ENCODE measurements around the gene TBCEL. TPM values are rescaled to one million over a fixed set of nuclear protein-coding genes. Genes with fewer than 3 reads are reported as not detected.

Gene TBCEL
- total and polyA plus RNA-seq, 2 donors (not counting 1 experiment from before 2014, with no cell fraction given), result 21.1 to 25.8 TPM

DNA sequence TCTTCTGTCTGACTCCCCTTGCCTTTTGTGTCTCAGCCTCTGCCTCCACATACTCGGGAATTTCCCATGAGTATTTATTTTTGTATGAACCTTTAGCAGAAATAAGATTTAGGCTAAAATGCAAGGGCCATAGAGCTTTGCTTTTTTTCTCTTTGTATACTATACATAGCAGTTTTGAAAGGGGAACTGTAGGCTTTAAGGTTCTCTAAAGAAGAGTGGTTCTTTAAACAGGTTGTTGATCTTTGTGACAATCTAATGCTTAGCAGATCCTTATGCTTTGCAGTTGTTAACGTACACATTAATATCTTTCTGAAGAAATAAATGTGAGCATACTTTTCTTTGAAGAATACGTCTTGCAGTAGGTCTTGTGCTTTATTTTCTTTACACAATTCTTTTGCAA is 35.0 kb downstream of the TBCEL start:
- H3K4me1 ChIP-seq (ENCODE audit: control insufficient read depth, extremely low read depth, insufficient read depth, low read length), result no peaks in the 10 kb centered on the region
- no peaks in the 10 kb centered on the region for H3K36me3 ChIP-seq (ENCODE audit: control insufficient read depth, insufficient read depth, low read length)
- H2AFZ ChIP-seq (ENCODE audit: low read length), result no peak overlapping the region

DNA sequence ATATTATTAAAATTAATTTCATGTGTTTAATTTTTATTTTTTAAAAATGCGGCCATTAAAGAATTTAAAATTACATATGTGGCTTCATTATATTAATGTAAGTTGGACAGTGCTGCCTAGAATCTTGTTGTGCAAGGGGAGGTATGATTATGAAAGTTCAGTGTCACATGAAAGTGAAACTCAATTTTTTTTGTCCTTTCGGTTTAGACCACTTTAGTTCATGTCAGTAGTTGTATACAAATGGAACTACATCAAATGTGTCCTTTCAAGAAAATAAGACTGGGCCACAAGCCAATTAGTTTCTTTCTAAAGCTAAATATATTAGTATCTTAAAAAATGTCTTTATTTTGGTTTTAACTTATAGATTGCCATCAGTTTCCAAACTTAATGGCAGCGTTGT is 35.7 kb downstream of the TBCEL start:
- no peak overlapping the region for H3K4me2 ChIP-seq (ENCODE audit: extremely low read depth, insufficient read depth, low read length)
- H3K27me3 ChIP-seq (ENCODE audit: control insufficient read depth, insufficient read depth, low read length), result no peaks in the 10 kb centered on the region
- H3K4me3 ChIP-seq (replicated peaks in 1 of 4; ENCODE audit: control extremely low read depth in 1 of 4, insufficient read depth in 1 of 4, low read depth in 3 of 4, low read length in 4 of 4), result no peak overlapping the region
- TF ChIP-seq, protein P1, sequence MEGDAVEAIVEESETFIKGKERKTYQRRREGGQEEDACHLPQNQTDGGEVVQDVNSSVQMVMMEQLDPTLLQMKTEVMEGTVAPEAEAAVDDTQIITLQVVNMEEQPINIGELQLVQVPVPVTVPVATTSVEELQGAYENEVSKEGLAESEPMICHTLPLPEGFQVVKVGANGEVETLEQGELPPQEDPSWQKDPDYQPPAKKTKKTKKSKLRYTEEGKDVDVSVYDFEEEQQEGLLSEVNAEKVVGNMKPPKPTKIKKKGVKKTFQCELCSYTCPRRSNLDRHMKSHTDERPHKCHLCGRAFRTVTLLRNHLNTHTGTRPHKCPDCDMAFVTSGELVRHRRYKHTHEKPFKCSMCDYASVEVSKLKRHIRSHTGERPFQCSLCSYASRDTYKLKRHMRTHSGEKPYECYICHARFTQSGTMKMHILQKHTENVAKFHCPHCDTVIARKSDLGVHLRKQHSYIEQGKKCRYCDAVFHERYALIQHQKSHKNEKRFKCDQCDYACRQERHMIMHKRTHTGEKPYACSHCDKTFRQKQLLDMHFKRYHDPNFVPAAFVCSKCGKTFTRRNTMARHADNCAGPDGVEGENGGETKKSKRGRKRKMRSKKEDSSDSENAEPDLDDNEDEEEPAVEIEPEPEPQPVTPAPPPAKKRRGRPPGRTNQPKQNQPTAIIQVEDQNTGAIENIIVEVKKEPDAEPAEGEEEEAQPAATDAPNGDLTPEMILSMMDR (conservative IDR thresholded peaks at IDR 0.05 in 1 of 2, IDR thresholded peaks at IDR 0.05 in 1 of 2; ENCODE audit: low read depth in 1 of 2, low read length in 2 of 2), result no peak
- TF ChIP-seq EZH2 (IDR thresholded peaks at IDR 0.05; ENCODE audit: low read length, missing control alignments), result no peak
- H3K27ac ChIP-seq (ENCODE audit: insufficient read depth, low read length), result no peak overlapping the region
- no peaks in the 10 kb centered on the region for H3K4me1 ChIP-seq (ENCODE audit: control insufficient read depth, extremely low read depth, insufficient read depth, low read length)
- no peaks in the 10 kb centered on the region for H4K20me1 ChIP-seq (ENCODE audit: control insufficient read depth, extremely low read depth, insufficient read depth, low read length)
- no peak overlapping the region for H2AFZ ChIP-seq (ENCODE audit: low read length)
- no peaks in the 10 kb centered on the region for H3K79me2 ChIP-seq (ENCODE audit: control insufficient read depth, insufficient read depth, low read length)
- peak in 1 of 2 donors; percentile 27 for DNase-seq (ENCODE audit: low read depth in 2 of 2)
- no peaks in the 10 kb centered on the region for H3K9me3 ChIP-seq (ENCODE audit: control insufficient read depth, insufficient read depth, low read depth, low read length)
- H3K36me3 ChIP-seq (ENCODE audit: control insufficient read depth, insufficient read depth, low read length), result no peaks in the 10 kb centered on the region
- no peak overlapping the region for H3K9ac ChIP-seq (ENCODE audit: insufficient read depth, low read length)

More for the DNA sequence above, 35.0 kb downstream of the TBCEL start:
- no peak for TF ChIP-seq EZH2 (IDR thresholded peaks at IDR 0.05; ENCODE audit: low read length, missing control alignments)
- TF ChIP-seq, protein P1 (conservative IDR thresholded peaks at IDR 0.05 in 1 of 2, IDR thresholded peaks at IDR 0.05 in 1 of 2; ENCODE audit: low read depth in 1 of 2, low read length in 2 of 2), result no peak
- no peak overlapping the region for H3K4me3 ChIP-seq (replicated peaks in 1 of 4; ENCODE audit: control extremely low read depth in 1 of 4, insufficient read depth in 1 of 4, low read depth in 3 of 4, low read length in 4 of 4)
- H3K9me3 ChIP-seq (ENCODE audit: control insufficient read depth, insufficient read depth, low read depth, low read length), result no peaks in the 10 kb centered on the region
- H3K27ac ChIP-seq (ENCODE audit: insufficient read depth, low read length), result no peak overlapping the region
- H3K4me2 ChIP-seq (ENCODE audit: extremely low read depth, insufficient read depth, low read length), result no peak overlapping the region
- no peak overlapping the region for H3K9ac ChIP-seq (ENCODE audit: insufficient read depth, low read length)
- no peak for DNase-seq (ENCODE audit: low read depth in 2 of 2)
- H4K20me1 ChIP-seq (ENCODE audit: control insufficient read depth, extremely low read depth, insufficient read depth, low read length), result no peaks in the 10 kb centered on the region
- H3K79me2 ChIP-seq (ENCODE audit: control insufficient read depth, insufficient read depth, low read length), result no peaks in the 10 kb centered on the region
- H3K27me3 ChIP-seq (ENCODE audit: control insufficient read depth, insufficient read depth, low read length), result no peaks in the 10 kb centered on the region

DNA sequence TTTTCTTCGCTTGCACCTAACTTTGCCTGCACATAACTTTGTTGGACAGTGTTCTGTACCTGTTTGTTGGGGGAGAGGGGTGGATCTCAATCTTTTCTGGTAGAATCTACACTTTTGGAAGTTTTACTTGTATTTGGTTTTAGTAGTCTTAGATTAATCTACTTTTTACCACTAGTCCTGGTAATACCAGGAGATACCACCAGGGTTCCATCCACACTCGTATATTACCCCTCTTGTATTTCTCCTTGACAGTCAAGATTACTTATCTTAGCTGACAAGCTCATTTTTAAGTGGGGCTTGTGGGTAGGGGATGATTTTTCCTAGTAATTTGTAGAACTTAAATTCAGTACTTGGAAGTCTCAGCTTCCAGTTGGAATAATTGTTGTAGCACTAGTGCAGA is 39.8 kb downstream of the TBCEL start:
- H3K9me3 ChIP-seq (ENCODE audit: control insufficient read depth, insufficient read depth, low read depth, low read length), result no peaks in the 10 kb centered on the region
- H3K4me2 ChIP-seq (ENCODE audit: extremely low read depth, insufficient read depth, low read length), result no peak overlapping the region
- no peaks in the 10 kb centered on the region for H3K36me3 ChIP-seq (ENCODE audit: control insufficient read depth, insufficient read depth, low read length)
- H3K27me3 ChIP-seq (ENCODE audit: control insufficient read depth, insufficient read depth, low read length), result no peaks in the 10 kb centered on the region
- H3K79me2 ChIP-seq (ENCODE audit: control insufficient read depth, insufficient read depth, low read length), result no peaks in the 10 kb centered on the region
- H3K4me3 ChIP-seq (replicated peaks in 1 of 4; ENCODE audit: control extremely low read depth in 1 of 4, insufficient read depth in 1 of 4, low read depth in 3 of 4, low read length in 4 of 4), result no peak overlapping the region
- TF ChIP-seq EZH2 (IDR thresholded peaks at IDR 0.05; ENCODE audit: low read length, missing control alignments), result no peak
- TF ChIP-seq, protein P1 (conservative IDR thresholded peaks at IDR 0.05 in 1 of 2, IDR thresholded peaks at IDR 0.05 in 1 of 2; ENCODE audit: low read depth in 1 of 2, low read length in 2 of 2), result peak; percentile 35 to 39
- H3K27ac ChIP-seq (ENCODE audit: insufficient read depth, low read length), result no peak overlapping the region
- peak in 1 of 2 donors; percentile 4 for DNase-seq (ENCODE audit: low read depth in 2 of 2)
- H4K20me1 ChIP-seq (ENCODE audit: control insufficient read depth, extremely low read depth, insufficient read depth, low read length), result no peaks in the 10 kb centered on the region
- no peak overlapping the region for H3K9ac ChIP-seq (ENCODE audit: insufficient read depth, low read length)
- H2AFZ ChIP-seq (ENCODE audit: low read length), result no peak overlapping the region
- no peaks in the 10 kb centered on the region for H3K4me1 ChIP-seq (ENCODE audit: control insufficient read depth, extremely low read depth, insufficient read depth, low read length)
